Measurements from ENCODE around the gene ALLC. TPM values are rescaled to one million over a fixed set of nuclear protein-coding genes. Genes with fewer than 3 reads are reported as not detected.

ALLC gene
- total and polyA plus RNA-seq, 9 of the 15 experiments (the other 6 are each of a cell fraction or from before 2014, with no cell fraction given): not detected

- POLR2A ChIA-PET: no interaction called here
- 1% methylated on average over 3 of the region's 3 CpGs for WGBS (ENCODE audit: insufficient coverage, low coverage, missing lambda C conversion rate)
- no peak overlapping the region for H3K4me2 ChIP-seq (ENCODE audit: insufficient read depth, low read length)
- H3K9me1 ChIP-seq (ENCODE audit: control insufficient read depth, insufficient read depth, low read length): no peaks in the 10 kb centered on the region
- DNase-seq (ENCODE audit: extremely low read depth in 1 of 4, low spot score in 3 of 4) (no peak), ATAC-seq (no peak), FAIRE-seq (no peak)
- no TSS peak for BruUV-seq (replicated peaks)
- TF ChIP-seq ETV6 (IDR thresholded peaks at IDR 0.05; ENCODE audit: borderline replicate concordance in 1 of 2, low read depth in 2 of 2, low read length in 1 of 2) (no peak), ETV6 (CRISPR knock-in tag; IDR thresholded peaks at IDR 0.05; ENCODE audit: borderline replicate concordance) (no peak)
- intact Hi-C loops (cut with micrococcal nuclease): no loop called here
- CTCF ChIA-PET (ENCODE audit: low intra/inter-chr PET ratio): no interaction called here
- H3K4me1 ChIP-seq (replicated peaks in 1 of 2; ENCODE audit: control insufficient read depth in 2 of 2, insufficient read depth in 2 of 2, low read length in 2 of 2): no peaks in the 10 kb centered on the region
- H3K27ac ChIP-seq (ENCODE audit: extremely low read depth, low read depth, low read length): no peak overlapping the region
- no peaks in the 10 kb centered on the region for H3K79me2 ChIP-seq (ENCODE audit: control insufficient read depth, insufficient read depth, low read length)
- H3K36me3 ChIP-seq (ENCODE audit: control insufficient read depth, insufficient read depth, low read length): no peaks in the 10 kb centered on the region
- H4K20me1 ChIP-seq (replicated peaks; ENCODE audit: control insufficient read depth, insufficient read depth, low read length): no peaks in the 10 kb centered on the region
- peaks cover 6 to 22% of the 10 kb centered on the region in 2 experiments; a peak in 4 of 5 replicates for H3K27me3 ChIP-seq (ENCODE audit: control insufficient read depth in 2 of 2, insufficient read depth in 2 of 2, low read length in 2 of 2)
- H3K4me3 ChIP-seq: no peak overlapping the region
- H2AFZ ChIP-seq (ENCODE audit: low read depth, low read length): no peak overlapping the region
- H3K9me3 ChIP-seq (replicated peaks; ENCODE audit: control insufficient read depth, insufficient read depth, low read depth, low read length): no peaks in the 10 kb centered on the region
- no peak overlapping the region for H3K9ac ChIP-seq (ENCODE audit: insufficient read depth in 1 of 2, low read depth in 2 of 2, low read length in 2 of 2)
- in situ Hi-C loops (cut with MboI): no loop called here
These were observed 25.9 kb downstream of the ALLC start for GRCh38 chr2:3683748-3684454.

GRCh38 chr2:3689998-3690748 is 32.2 kb downstream of the ALLC start:
- no peaks in the 10 kb centered on the region for H4K20me1 ChIP-seq (replicated peaks; ENCODE audit: control insufficient read depth, insufficient read depth, low read length)
- in situ Hi-C loops (cut with MboI) (no loop called here), intact Hi-C loops (cut with micrococcal nuclease) (no loop called here)
- no peaks in the 10 kb centered on the region for H3K9me3 ChIP-seq (replicated peaks; ENCODE audit: control insufficient read depth, insufficient read depth, low read depth, low read length)
- H3K27ac ChIP-seq (ENCODE audit: extremely low read depth, low read depth, low read length): no peak overlapping the region
- POLR2A ChIA-PET: no interaction called here
- H3K4me1 ChIP-seq (replicated peaks in 1 of 2; ENCODE audit: control insufficient read depth in 2 of 2, insufficient read depth in 2 of 2, low read length in 2 of 2): no peaks in the 10 kb centered on the region
- H3K9ac ChIP-seq (ENCODE audit: insufficient read depth in 1 of 2, low read depth in 2 of 2, low read length in 2 of 2): no peak overlapping the region
- CTCF ChIA-PET (ENCODE audit: low intra/inter-chr PET ratio): no interaction called here
- H3K9me1 ChIP-seq (ENCODE audit: control insufficient read depth, insufficient read depth, low read length): no peaks in the 10 kb centered on the region
- no peaks in the 10 kb centered on the region for H3K79me2 ChIP-seq (ENCODE audit: control insufficient read depth, insufficient read depth, low read length)
- TF ChIP-seq MYBL2 (IDR thresholded peaks at IDR 0.05; ENCODE audit: low read depth) (no peak), MYBL2 (CRISPR knock-in tag; IDR thresholded peaks at IDR 0.05; ENCODE audit: borderline replicate concordance) (no peak), PCBP1 (IDR thresholded peaks at IDR 0.05; ENCODE audit: low read depth, low read length, poor library complexity, severe bottlenecking) (peak; percentile 98), HNRNPK (IDR thresholded peaks at IDR 0.05; ENCODE audit: low read depth, low read length, poor library complexity, severe bottlenecking) (peak; percentile 96), ZBTB12 (CRISPR knock-in tag; IDR thresholded peaks at IDR 0.05) (no peak), PCBP2 (IDR thresholded peaks at IDR 0.05; ENCODE audit: low read depth, low read length, poor library complexity, severe bottlenecking) (peak; percentile 98)
- H3K36me3 ChIP-seq (ENCODE audit: control insufficient read depth, insufficient read depth, low read length): no peaks in the 10 kb centered on the region
- no peak overlapping the region for H3K4me3 ChIP-seq
- peaks cover 0 to 2% of the 10 kb centered on the region in 2 experiments; a peak in 1 of 5 replicates for H3K27me3 ChIP-seq (ENCODE audit: control insufficient read depth in 2 of 2, insufficient read depth in 2 of 2, low read length in 2 of 2)
- BruUV-seq (replicated peaks): no TSS peak
- H3K4me2 ChIP-seq (ENCODE audit: insufficient read depth, low read length): no peak overlapping the region
- no peak overlapping the region for H2AFZ ChIP-seq (ENCODE audit: low read depth, low read length)
- FAIRE-seq (no peak), DNase-seq (ENCODE audit: extremely low read depth in 1 of 4, low spot score in 3 of 4) (no peak), ATAC-seq (no peak)

All from K562 (cell line).